ENCODE measurements around the gene CBX5.
"Not testable (repeated sequence)": the region's sequence is repeated elsewhere in the genome, so short reads cannot be mapped to it uniquely, and the experiment has no call there.

Gene CBX5

GRCh38 chr12:54286042-54287030, 6.4 kb upstream of the CBX5 start:
- Histone ChIP-seq H3K9me3 (ENCODE audit: control insufficient read depth, low read length) (no peaks in the 10 kb centered on the region), H3K4me2 (ENCODE audit: low read length) (no peak overlapping the region), H3K79me2 (peaks cover 7% of the 10 kb centered on the region), H2AFZ (no peak overlapping the region), H3K36me3 (ENCODE audit: control insufficient read depth, insufficient read depth, low read length) (no peaks in the 10 kb centered on the region), H3K4me3 (ENCODE audit: low read depth, low read length) (no peak overlapping the region), H3K9ac (no peak overlapping the region), H3K27ac (no peak overlapping the region), H3K4me1 (peaks cover 19% of the 10 kb centered on the region), H3K27me3 (ENCODE audit: control insufficient read depth, insufficient read depth, low read length) (no peaks in the 10 kb centered on the region)
- TF ChIP-seq CTCF (IDR thresholded peaks at IDR 0.05), result no peak

- peaks cover 14% of the 10 kb centered on the region for H3K79me2 ChIP-seq
- H3K36me3 ChIP-seq (ENCODE audit: control insufficient read depth, insufficient read depth, low read length), result no peaks in the 10 kb centered on the region
- no peak overlapping the region for H3K4me2 ChIP-seq (ENCODE audit: low read length)
- H3K9ac ChIP-seq, result no peak overlapping the region
- H3K9me3 ChIP-seq (ENCODE audit: control insufficient read depth, low read length), result no peaks in the 10 kb centered on the region
- no peak overlapping the region for H2AFZ ChIP-seq
- H3K4me1 ChIP-seq, result peaks cover 19% of the 10 kb centered on the region
- peak overlapping the region; percentile 18 for H3K4me3 ChIP-seq (ENCODE audit: low read depth, low read length)
- peak; percentile 27 for TF ChIP-seq CTCF (IDR thresholded peaks at IDR 0.05)
- H3K27me3 ChIP-seq (ENCODE audit: control insufficient read depth, insufficient read depth, low read length), result no peaks in the 10 kb centered on the region
- no peak overlapping the region for H3K27ac ChIP-seq
These were observed 5.5 kb upstream of the CBX5 start for GRCh38 chr12:54285150-54286041.

- Histone ChIP-seq H3K4me1 (peaks cover 19% of the 10 kb centered on the region), H3K79me2 (peaks cover 14% of the 10 kb centered on the region)
- H3K9me3 ChIP-seq (ENCODE audit: control insufficient read depth, low read length); H3K9ac ChIP-seq; H3K36me3 ChIP-seq (ENCODE audit: control insufficient read depth, insufficient read depth, low read length); H3K4me3 ChIP-seq (ENCODE audit: low read depth, low read length); H2AFZ ChIP-seq; H3K4me2 ChIP-seq (ENCODE audit: low read length); H3K27me3 ChIP-seq (ENCODE audit: control insufficient read depth, insufficient read depth, low read length); H3K27ac ChIP-seq: not testable (repeated sequence)
These were observed 4.3 kb upstream of the CBX5 start for GRCh38 chr12:54284070-54284780.

- TF ChIP-seq CTCF (IDR thresholded peaks at IDR 0.05), result no peak
- Histone ChIP-seq H3K79me2 (peaks cover 15% of the 10 kb centered on the region), H3K27me3 (ENCODE audit: control insufficient read depth, insufficient read depth, low read length) (no peaks in the 10 kb centered on the region), H3K4me2 (ENCODE audit: low read length) (peak overlapping the region; percentile 6), H3K4me3 (ENCODE audit: low read depth, low read length) (no peak overlapping the region), H3K9me3 (ENCODE audit: control insufficient read depth, low read length) (no peaks in the 10 kb centered on the region), H3K27ac (no peak overlapping the region), H3K9ac (no peak overlapping the region), H3K36me3 (ENCODE audit: control insufficient read depth, insufficient read depth, low read length) (no peaks in the 10 kb centered on the region), H3K4me1 (peaks cover 23% of the 10 kb centered on the region), H2AFZ (no peak overlapping the region)
These were observed 3.1 kb upstream of the CBX5 start for GRCh38 chr12:54282949-54283593.

- not testable (repeated sequence) for H3K27me3 ChIP-seq (ENCODE audit: control insufficient read depth, insufficient read depth, low read length); H3K9ac ChIP-seq; H2AFZ ChIP-seq; H3K9me3 ChIP-seq (ENCODE audit: control insufficient read depth, low read length); H3K36me3 ChIP-seq (ENCODE audit: control insufficient read depth, insufficient read depth, low read length)
- Histone ChIP-seq H3K27ac (peak overlapping the region; percentile 93), H3K4me1 (peaks cover 26% of the 10 kb centered on the region), H3K4me2 (ENCODE audit: low read length) (peak overlapping the region; percentile 81), H3K79me2 (peaks cover 23% of the 10 kb centered on the region), H3K4me3 (ENCODE audit: low read depth, low read length) (peak overlapping the region; percentile 95)
These were observed 1.8 kb upstream of the CBX5 start for GRCh38 chr12:54281694-54282093.

- H3K4me1 ChIP-seq, result peaks cover 24% of the 10 kb centered on the region
- H3K27me3 ChIP-seq (ENCODE audit: control insufficient read depth, insufficient read depth, low read length); H3K9me3 ChIP-seq (ENCODE audit: control insufficient read depth, low read length); H3K36me3 ChIP-seq (ENCODE audit: control insufficient read depth, insufficient read depth, low read length): not testable (repeated sequence)
- peak overlapping the region; percentile 81 for H3K4me2 ChIP-seq (ENCODE audit: low read length)
- peak overlapping the region; percentile 54 for H2AFZ ChIP-seq
- H3K27ac ChIP-seq, result peak overlapping the region; percentile 93
- peak overlapping the region; percentile 28 for H3K9ac ChIP-seq
- H3K4me3 ChIP-seq (ENCODE audit: low read depth, low read length), result peak overlapping the region; percentile 95
- H3K79me2 ChIP-seq, result peaks cover 26% of the 10 kb centered on the region
These were observed 1.3 kb upstream of the CBX5 start for GRCh38 chr12:54281261-54281638.
